Endothelial cell of umbilical vein (primary cell): ENCODE measurements around the gene ZNF254. TPM values are rescaled to one million over a fixed set of nuclear protein-coding genes. Genes with fewer than 3 reads are reported as not detected.
"Not testable (repeated sequence)": the region's sequence is repeated elsewhere in the genome, so short reads cannot be mapped to it uniquely, and the experiment has no call there.

Source experiments
- BruUV-seq: library from RNA; stranded (reverse); fragments of 400-500 nt; replicated peaks from 2 replicates; lab custom pipeline; 2021; lab: Mats Ljungman, UMichigan
- CTCF ChIA-PET: fragments of 300-600, 350-600 bp; sonication (Branson Sonifier 250); formaldehyde crosslinking; loops from one replicate; lab custom pipeline; 2021; ENCODE audit warnings: antibody characterized with exemption, inconsistent platforms; lab: Charles Lee
- POLR2A ChIA-PET: fragments of 300-600, 350-600 bp; sonication (Branson Sonifier 250); formaldehyde crosslinking; loops from one replicate; lab custom pipeline; 2021; ENCODE audit warnings: antibody characterized with exemption, inconsistent platforms; lab: Charles Lee
- DNase-seq: peaks from one replicate; pipeline ENCODE4 v3.0.0-alpha.2; 2011; ENCODE audit warnings: low read depth, low spot score
- FAIRE-seq: peaks from 2 replicates; lab custom pipeline; 2011; peaks lifted over from hg19 to GRCh38; lab: Jason Lieb, UNC
- H2AFZ ChIP-seq: 2 replicates; pipeline ENCODE4 v1.6.0; 2012; ENCODE audit warnings: low read depth, low read length, control low read depth, inconsistent platforms
- H3K27ac ChIP-seq: 2 replicates; pipeline ENCODE4 v1.5.1; 2011; ENCODE audit warnings: low read depth, mild to moderate bottlenecking, control low read depth, low read length, moderate library complexity; ENCODE audit not compliant: insufficient read depth
- H3K27me3 ChIP-seq, 2 experiments: 2 replicates each; pipeline versions ENCODE4 v1.6.0 to v1.6.1; 2011; ENCODE audit warnings: low read length in 2 of 2, mixed read lengths in 1 of 2; ENCODE audit not compliant: control insufficient read depth in 2 of 2, insufficient read depth in 2 of 2
- H3K36me3 ChIP-seq, 2 experiments: 2 replicates in 1 of 2; 3 replicates in 1 of 2; pipeline ENCODE4 v1.5.1; 2011; ENCODE audit warnings: low read length in 2 of 2, mild to moderate bottlenecking in 1 of 2, moderate library complexity in 1 of 2; ENCODE audit not compliant: control insufficient read depth in 2 of 2, insufficient read depth in 2 of 2; ENCODE audit errors: extremely low read depth in 1 of 2
- H3K4me1 ChIP-seq: 3 replicates; pipeline ENCODE4 v1.5.1; 2011; ENCODE audit warnings: mild to moderate bottlenecking, low read length; ENCODE audit not compliant: control insufficient read depth, insufficient read depth; ENCODE audit errors: extremely low read depth
- H3K4me2 ChIP-seq: 2 replicates; pipeline ENCODE4 v1.6.1; 2011; ENCODE audit warnings: low read length, control low read depth, mixed read lengths; ENCODE audit not compliant: insufficient read depth
- H3K4me3 ChIP-seq, 3 experiments: fragments of 200-600 bp in 1 of 3; sonication (generic), shearing (Covaris generic) in 1 of 3; replicated peaks in 1 of 3; 2 replicates each; pipeline ENCODE4 v1.5.1; 2011 to 2016; ENCODE audit warnings: control low read depth in 3 of 3, low read length in 3 of 3, mild to moderate bottlenecking in 2 of 3, inconsistent platforms in 1 of 3, low read depth in 1 of 3, moderate library complexity in 1 of 3; ENCODE audit not compliant: insufficient read depth in 1 of 3
- H3K79me2 ChIP-seq: 2 replicates; pipeline ENCODE4 v1.6.0; 2012; ENCODE audit warnings: low read length, inconsistent platforms; ENCODE audit not compliant: control insufficient read depth, insufficient read depth
- H3K9ac ChIP-seq: replicated peaks from 2 replicates; pipeline ENCODE3; 2011; ENCODE audit warnings: low read length, control low read depth; ENCODE audit not compliant: insufficient read depth; ENCODE audit errors: extremely low read depth
- H3K9me1 ChIP-seq: replicated peaks from 3 replicates; pipeline ENCODE4 v1.6.0; 2011; ENCODE audit warnings: mild to moderate bottlenecking, low read length; ENCODE audit not compliant: control insufficient read depth, insufficient read depth; ENCODE audit errors: extremely low read depth
- H3K9me3 ChIP-seq: replicated peaks from 2 replicates; pipeline ENCODE4 v1.5.1; 2012; ENCODE audit warnings: low read length, inconsistent platforms; ENCODE audit not compliant: control insufficient read depth, insufficient read depth
- H4K20me1 ChIP-seq: replicated peaks from 2 replicates; pipeline ENCODE3; 2011; ENCODE audit warnings: mild to moderate bottlenecking, low read length; ENCODE audit not compliant: control insufficient read depth, insufficient read depth; ENCODE audit errors: extremely low read depth
- EZH2 ChIP-seq: IDR thresholded peaks from 2 replicates; pipeline ENCODE4 v1.6.1; 2012; ENCODE audit warnings: borderline replicate concordance, low read depth, mild to moderate bottlenecking, moderate library complexity, low read length, inconsistent platforms; ENCODE audit not compliant: severe bottlenecking
- JUN ChIP-seq: IDR thresholded peaks from 2 replicates; pipeline ENCODE4 v1.6.1; 2011; ENCODE audit warnings: borderline replicate concordance, low read depth; ENCODE audit not compliant: insufficient read length, insufficient read depth
- MYC ChIP-seq: IDR thresholded peaks from one replicate; pipeline ENCODE4 v1.6.1; 2011; ENCODE audit warnings: mild to moderate bottlenecking, low read depth, low read length
- POLR2A ChIP-seq: IDR thresholded peaks from 2 replicates; pipeline ENCODE4 v1.6.1; 2012; ENCODE audit warnings: low read depth, mild to moderate bottlenecking, control low read depth, low read length
- POLR2AphosphoS5 ChIP-seq: IDR thresholded peaks from 2 replicates; pipeline ENCODE4 v1.6.1; 2012; ENCODE audit warnings: low read depth, mild to moderate bottlenecking, control low read depth, low read length, moderate library complexity; ENCODE audit not compliant: insufficient read depth
- dilution Hi-C: fragments of 300-500 bp; cut with MboI; formaldehyde crosslinking; loops from one replicate; pipeline ENCODE4 v1.15.0; 2019; ENCODE audit warnings: low sequenced_read_pairs; ENCODE audit not compliant: extremely low pct_ligation_motif_present
- intact Hi-C: fragments of 100-400 bp; cut with micrococcal nuclease; formaldehyde crosslinking; loops from one replicate; pipeline ENCODE4 v1.10.0; 2022
- polyA plus RNA-seq, 4 experiments: library from polyadenylated mRNA; depleted of rRNA in 3 of 4; stranded (reverse) in 3 of 4; unstranded in 1 of 4; fragments of >200 nt; gene quantifications; 2 replicates each; pipeline versions ENCODE4 v1.2.1 to v1.2.3, GENCODE V29; 2011 to 2012; ENCODE audit warnings: missing spikeins in 1 of 4
- total RNA-seq: library from RNA; stranded (reverse); gene quantifications from 2 replicates; pipeline ENCODE4 v1.2.3, GENCODE V29; 2021

The ZNF254 gene
- total and polyA plus RNA-seq, 2 donors (not counting 3 experiments of a cell fraction or from before 2014, with no cell fraction given), result 4.9 to 16.0 TPM

- H3K9me1 ChIP-seq, H3K4me3 ChIP-seq, intact Hi-C loops, H3K79me2 ChIP-seq, H3K4me1 ChIP-seq, H3K27me3 ChIP-seq, H3K9me3 ChIP-seq, H2AFZ ChIP-seq, DNase-seq, BruUV-seq, H3K4me2 ChIP-seq, H3K9ac ChIP-seq, dilution Hi-C loops, FAIRE-seq, H4K20me1 ChIP-seq, H3K27ac ChIP-seq, CTCF ChIA-PET, POLR2A ChIA-PET, H3K36me3 ChIP-seq: not testable (repeated sequence)
These were observed 11.5 kb upstream of the ZNF254 start for GRCh38 chr19:24075530-24075929.

GRCh38 chr19:24078680-24079079 lies 8.3 kb upstream of the ZNF254 start:
- H3K27ac ChIP-seq, result no peak overlapping the region
- dilution Hi-C loops, result no loop called here
- H3K9ac ChIP-seq, result no peak overlapping the region
- no peaks in the 10 kb centered on the region for H3K9me3 ChIP-seq
- TF ChIP-seq EZH2 (no peak), POLR2A (no peak), POLR2AphosphoS5 (no peak), JUN (no peak), MYC (no peak)
- no peak overlapping the region for H3K4me3 ChIP-seq
- intact Hi-C loops, result no loop called here
- H3K4me1 ChIP-seq, result no peaks in the 10 kb centered on the region
- BruUV-seq, result no TSS peak
- no peaks in the 10 kb centered on the region for H3K79me2 ChIP-seq
- no peak overlapping the region for H3K4me2 ChIP-seq
- no peaks in the 10 kb centered on the region for H4K20me1 ChIP-seq
- no peaks in the 10 kb centered on the region for H3K36me3 ChIP-seq
- DNase-seq, result no peak
- no peak overlapping the region for H2AFZ ChIP-seq
- FAIRE-seq, result no peak
- ChIA-PET CTCF (interaction anchor here (1.3 kb wide), 1 partner anchor 8 kb away, joined by 4 read pairs; the partner anchor contains the start of gene ZNF254), POLR2A (no interaction called here)
- no peaks in the 10 kb centered on the region for H3K9me1 ChIP-seq
- H3K27me3 ChIP-seq, result no peaks in the 10 kb centered on the region
